ENCODE measurements around the gene SCP2D1.

SCP2D1 gene

GRCh38 chr20:18795366-18795765 lies 18.2 kb upstream of the SCP2D1 start:
- Mint-ChIP-seq H3K9me3 (peaks cover 8% of the 10 kb centered on the region), H3K27ac (no peak overlapping the region), H3K4me1 (ENCODE audit: low read depth) (peaks cover 9% of the 10 kb centered on the region), H3K4me3 (no peak overlapping the region), H3K36me3 (ENCODE audit: low read depth) (no peaks in the 10 kb centered on the region), H3K27me3 (ENCODE audit: low read depth) (peaks cover 1% of the 10 kb centered on the region)

- no peaks in the 10 kb centered on the region for H3K27me3 Mint-ChIP-seq (ENCODE audit: low read depth)
- peaks cover 8% of the 10 kb centered on the region for H3K9me3 Mint-ChIP-seq
- H3K27ac Mint-ChIP-seq = no peak overlapping the region
- no peaks in the 10 kb centered on the region for H3K36me3 Mint-ChIP-seq (ENCODE audit: low read depth)
- no peak overlapping the region for H3K4me3 Mint-ChIP-seq
- peaks cover 9% of the 10 kb centered on the region for H3K4me1 Mint-ChIP-seq (ENCODE audit: low read depth)
Observed at GRCh38 chr20:18796282-18796833, 17.2 kb upstream of the SCP2D1 start.

DNA sequence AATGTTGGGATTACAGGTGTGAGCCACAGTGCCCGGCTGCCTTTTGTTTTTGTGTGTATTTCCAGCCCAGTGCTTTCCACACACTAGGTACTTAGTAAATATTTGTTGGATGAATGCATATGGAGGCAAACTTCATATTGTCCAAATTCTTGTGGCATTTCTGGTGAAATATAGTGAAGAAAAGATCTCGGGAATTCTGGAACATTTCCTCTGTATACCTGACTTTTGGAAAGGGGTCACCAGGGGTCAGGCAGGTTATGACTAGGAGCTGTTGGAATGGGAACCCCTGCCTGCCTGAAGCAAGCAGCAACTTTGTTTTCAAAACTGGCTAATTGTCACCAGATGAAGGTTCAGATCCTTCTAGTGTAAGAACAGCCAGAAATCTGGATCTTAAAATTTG lies 12.1 kb upstream of the SCP2D1 start:
- Mint-ChIP-seq H3K4me1 (ENCODE audit: low read depth) (no peaks in the 10 kb centered on the region), H3K27me3 (ENCODE audit: low read depth) (no peaks in the 10 kb centered on the region), H3K27ac (no peak overlapping the region), H3K9me3 (peaks cover under 1% of the 10 kb centered on the region), H3K36me3 (ENCODE audit: low read depth) (no peaks in the 10 kb centered on the region), H3K4me3 (no peak overlapping the region)

- Mint-ChIP-seq H3K4me3 (no peak overlapping the region), H3K36me3 (ENCODE audit: low read depth) (no peaks in the 10 kb centered on the region), H3K9me3 (no peaks in the 10 kb centered on the region), H3K27ac (no peak overlapping the region), H3K27me3 (ENCODE audit: low read depth) (no peaks in the 10 kb centered on the region), H3K4me1 (ENCODE audit: low read depth) (no peaks in the 10 kb centered on the region)
Observed at GRCh38 chr20:18802012-18802634, 11.5 kb upstream of the SCP2D1 start.

DNA sequence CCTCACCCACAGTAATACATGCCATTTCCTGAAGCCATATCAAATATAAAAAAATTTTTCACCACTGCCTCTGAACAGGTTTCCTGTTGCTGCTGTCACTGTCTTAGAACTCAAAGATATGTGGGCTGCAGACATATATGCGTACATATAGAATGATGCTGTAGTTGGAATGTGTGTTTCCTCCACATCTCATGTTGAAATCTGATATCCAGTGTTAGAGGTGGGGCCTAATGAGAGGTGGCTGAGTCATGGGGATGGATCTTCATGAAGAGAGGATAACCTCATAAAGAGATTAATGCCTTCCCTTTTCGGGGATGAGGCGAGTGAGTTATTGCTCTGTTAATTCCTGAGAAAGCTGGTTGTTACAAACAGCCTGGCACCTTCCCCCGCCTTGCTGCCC lies 7.7 kb upstream of the SCP2D1 start:
- Mint-ChIP-seq H3K9me3 (no peaks in the 10 kb centered on the region), H3K27ac (no peak overlapping the region), H3K4me3 (no peak overlapping the region), H3K36me3 (ENCODE audit: low read depth) (no peaks in the 10 kb centered on the region), H3K4me1 (ENCODE audit: low read depth) (no peaks in the 10 kb centered on the region), H3K27me3 (ENCODE audit: low read depth) (no peaks in the 10 kb centered on the region)

GRCh38 chr20:18808712-18809111 lies 4.9 kb upstream of the SCP2D1 start:
- Mint-ChIP-seq H3K27me3 (ENCODE audit: low read depth) (no peaks in the 10 kb centered on the region), H3K27ac (no peak overlapping the region)

GRCh38 chr20:18811186-18811585 lies 2.4 kb upstream of the SCP2D1 start:
- H3K36me3 Mint-ChIP-seq (ENCODE audit: low read depth) = no peaks in the 10 kb centered on the region
- H3K4me1 Mint-ChIP-seq (ENCODE audit: low read depth) = no peaks in the 10 kb centered on the region
- no peak overlapping the region for H3K4me3 Mint-ChIP-seq
- no peaks in the 10 kb centered on the region for H3K27me3 Mint-ChIP-seq (ENCODE audit: low read depth)
- no peak overlapping the region for H3K27ac Mint-ChIP-seq
- no peaks in the 10 kb centered on the region for H3K9me3 Mint-ChIP-seq

More at GRCh38 chr20:18808712-18809111, 4.9 kb upstream of the SCP2D1 start:
- Mint-ChIP-seq H3K4me1 (ENCODE audit: low read depth) (no peaks in the 10 kb centered on the region), H3K4me3 (no peak overlapping the region), H3K9me3 (no peaks in the 10 kb centered on the region), H3K36me3 (ENCODE audit: low read depth) (no peaks in the 10 kb centered on the region)

DNA sequence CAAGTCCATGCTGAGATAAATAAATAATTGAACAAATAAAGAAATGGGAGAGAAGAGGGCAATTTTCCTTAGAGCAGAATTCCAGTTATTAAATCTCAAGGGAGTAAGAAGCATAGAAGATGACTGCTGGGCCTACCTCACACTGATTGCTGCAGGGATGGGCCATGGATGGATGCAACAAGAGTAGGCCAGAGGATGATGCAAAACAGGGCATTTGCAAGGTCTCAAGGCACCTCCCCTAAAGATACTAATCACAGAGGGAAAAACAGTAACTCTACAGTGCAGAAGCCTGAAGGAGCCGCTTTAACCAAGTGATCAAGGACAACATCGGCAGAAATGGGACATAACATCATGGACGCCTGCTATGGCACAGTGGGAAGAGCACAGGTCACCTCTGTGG lies 1.7 kb upstream of the SCP2D1 start:
- H3K4me1 Mint-ChIP-seq (ENCODE audit: low read depth) = no peaks in the 10 kb centered on the region

GRCh38 chr20:18815194-18815942 lies 1.8 kb downstream of the SCP2D1 start:
- Mint-ChIP-seq H3K27ac (no peak overlapping the region), H3K27me3 (ENCODE audit: low read depth) (no peaks in the 10 kb centered on the region), H3K4me1 (ENCODE audit: low read depth) (no peaks in the 10 kb centered on the region), H3K4me3 (no peak overlapping the region), H3K36me3 (ENCODE audit: low read depth) (no peaks in the 10 kb centered on the region), H3K9me3 (no peaks in the 10 kb centered on the region)

More for the DNA sequence above, 1.7 kb upstream of the SCP2D1 start:
- Mint-ChIP-seq H3K27ac (no peak overlapping the region), H3K4me3 (no peak overlapping the region), H3K9me3 (no peaks in the 10 kb centered on the region), H3K27me3 (ENCODE audit: low read depth) (no peaks in the 10 kb centered on the region), H3K36me3 (ENCODE audit: low read depth) (no peaks in the 10 kb centered on the region)

GRCh38 chr20:18822832-18823231 lies 9.2 kb downstream of the SCP2D1 start:
- H3K4me3 Mint-ChIP-seq = no peak overlapping the region
- no peak overlapping the region for H3K27ac Mint-ChIP-seq
- H3K36me3 Mint-ChIP-seq (ENCODE audit: low read depth) = no peaks in the 10 kb centered on the region
- H3K9me3 Mint-ChIP-seq = peaks cover 5% of the 10 kb centered on the region
- H3K4me1 Mint-ChIP-seq (ENCODE audit: low read depth) = no peaks in the 10 kb centered on the region
- H3K27me3 Mint-ChIP-seq (ENCODE audit: low read depth) = no peaks in the 10 kb centered on the region

GRCh38 chr20:18831830-18832499 lies 18.4 kb downstream of the SCP2D1 start:
- H3K36me3 Mint-ChIP-seq (ENCODE audit: low read depth) = no peaks in the 10 kb centered on the region

GRCh38 chr20:18832546-18833200 lies 19.1 kb downstream of the SCP2D1 start:
- Mint-ChIP-seq H3K4me1 (ENCODE audit: low read depth) (no peaks in the 10 kb centered on the region), H3K36me3 (ENCODE audit: low read depth) (no peaks in the 10 kb centered on the region), H3K27ac (no peak overlapping the region), H3K4me3 (no peak overlapping the region), H3K27me3 (ENCODE audit: low read depth) (peaks cover 5% of the 10 kb centered on the region), H3K9me3 (no peaks in the 10 kb centered on the region)

More at GRCh38 chr20:18831830-18832499, 18.4 kb downstream of the SCP2D1 start:
- Mint-ChIP-seq H3K27me3 (ENCODE audit: low read depth) (peaks cover 5% of the 10 kb centered on the region), H3K4me3 (no peak overlapping the region), H3K27ac (no peak overlapping the region), H3K4me1 (ENCODE audit: low read depth) (no peaks in the 10 kb centered on the region), H3K9me3 (no peaks in the 10 kb centered on the region)

DNA sequence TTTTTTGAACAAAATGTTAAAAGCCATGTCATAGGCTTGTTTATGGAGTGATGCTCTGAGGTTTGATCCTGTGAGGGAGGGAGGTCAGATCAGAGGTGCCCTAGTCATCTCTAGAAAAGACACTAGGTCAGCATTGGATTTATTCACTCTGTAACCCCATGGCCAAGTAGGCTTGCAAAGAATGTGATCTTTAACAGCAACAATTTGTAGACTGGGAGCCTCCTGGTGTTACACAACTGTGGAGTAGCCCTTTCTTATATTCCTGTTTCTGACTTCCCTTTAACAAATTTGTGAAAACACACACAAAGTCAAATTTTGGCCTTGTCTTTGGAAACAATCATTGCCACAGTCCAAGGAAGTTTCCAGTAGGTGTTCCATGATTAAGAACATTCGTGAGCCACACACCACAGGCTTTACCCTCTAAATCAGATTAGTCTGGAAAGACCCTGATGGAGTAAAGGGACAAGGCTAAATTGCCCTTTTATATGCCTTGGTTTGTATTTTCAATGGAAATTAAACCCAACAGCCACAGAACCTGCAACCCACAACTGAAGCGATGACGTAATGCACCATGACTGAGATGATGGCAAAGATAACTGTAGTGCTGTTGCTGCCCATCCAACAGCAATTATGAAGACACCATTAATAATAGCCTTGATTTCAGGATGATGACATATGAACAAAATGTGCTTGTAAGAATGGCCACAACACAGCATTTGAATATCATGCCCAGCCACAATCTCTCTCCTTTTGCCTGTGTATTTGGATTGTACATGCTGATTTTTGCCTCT lies 22.1 kb downstream of the SCP2D1 start:
- H3K9me3 Mint-ChIP-seq = no peaks in the 10 kb centered on the region
- H3K36me3 Mint-ChIP-seq (ENCODE audit: low read depth) = no peaks in the 10 kb centered on the region
- H3K4me3 Mint-ChIP-seq = no peak overlapping the region
- H3K4me1 Mint-ChIP-seq (ENCODE audit: low read depth) = no peaks in the 10 kb centered on the region
- peaks cover 5% of the 10 kb centered on the region for H3K27me3 Mint-ChIP-seq (ENCODE audit: low read depth)
- H3K27ac Mint-ChIP-seq = no peak overlapping the region

DNA sequence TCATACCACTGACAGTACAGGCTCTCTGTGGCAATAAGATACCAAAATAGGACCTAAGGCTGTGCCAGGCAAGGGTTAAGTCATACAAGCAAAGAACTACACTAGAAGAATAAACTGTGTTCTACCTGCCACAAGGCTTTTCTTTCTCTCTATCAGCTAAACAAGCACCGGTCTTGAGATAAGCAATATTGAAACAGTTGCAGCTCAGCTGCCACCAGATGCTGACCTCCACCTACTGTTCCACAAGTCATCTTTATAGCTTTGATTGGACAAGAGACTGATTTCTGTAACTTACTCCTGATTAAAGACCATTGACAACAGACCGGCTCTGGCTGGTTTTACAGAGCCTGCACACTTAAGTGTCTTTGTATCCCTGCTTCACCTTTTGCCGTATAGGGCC lies 24.1 kb downstream of the SCP2D1 start:
- Mint-ChIP-seq H3K4me3 (no peak overlapping the region), H3K27me3 (ENCODE audit: low read depth) (peaks cover under 1% of the 10 kb centered on the region), H3K9me3 (no peaks in the 10 kb centered on the region), H3K27ac (no peak overlapping the region), H3K4me1 (ENCODE audit: low read depth) (no peaks in the 10 kb centered on the region), H3K36me3 (ENCODE audit: low read depth) (no peaks in the 10 kb centered on the region)

Data from T-helper 1 cell treated with Interleukin-12 subunit alpha and Interleukin-12 subunit beta and Interleukin-4 antibody, amounts not matched to agents 30 μg/mL and 1 μg/mL, for 36 hours (primary cell).